HepG2 (cell line): ENCODE data around the gene SIGLEC1.

ENCODE experiments used
- LCORL ChIP-seq, 2 experiments: fragments of 450-650 bp in 1 of 2; sonication (generic) in 1 of 2; formaldehyde crosslinking in 1 of 2; IDR thresholded peaks; 2 replicates each; pipeline versions ENCODE4 v1.5.0 to v1.6.1; 2017 to 2020; ENCODE audit warnings: antibody characterized with exemption in 1 of 2, missing genetic modification reagents in 1 of 2
- SMAD3 ChIP-seq: sonication (generic); formaldehyde crosslinking; IDR thresholded peaks from 2 replicates; pipeline ENCODE4 v1.4.0; 2020; ENCODE audit warnings: missing genetic modification reagents
- TARDBP ChIP-seq: sonication (generic); formaldehyde crosslinking; IDR thresholded peaks from 2 replicates; pipeline ENCODE4 v1.8.0; 2022; ENCODE audit warnings: mild to moderate bottlenecking, missing genetic modification reagents
- ZNF780A ChIP-seq: sonication (generic); formaldehyde crosslinking; IDR thresholded peaks from 2 replicates; pipeline ENCODE4 v1.8.0; 2022; ENCODE audit warnings: mild to moderate bottlenecking, missing genetic modification reagents, moderate library complexity
- TF ChIP-seq, protein P1 (sequence below): sonication (generic); formaldehyde crosslinking; IDR thresholded peaks from 2 replicates; pipeline ENCODE4 v1.8.1; 2022; ENCODE audit warnings: low read depth, mild to moderate bottlenecking, missing genetic modification reagents
- TF ChIP-seq, protein P2 (sequence below): sonication (generic); formaldehyde crosslinking; IDR thresholded peaks from 2 replicates; pipeline ENCODE4 v1.8.0; 2022; ENCODE audit warnings: mild to moderate bottlenecking, missing genetic modification reagents

DNA sequence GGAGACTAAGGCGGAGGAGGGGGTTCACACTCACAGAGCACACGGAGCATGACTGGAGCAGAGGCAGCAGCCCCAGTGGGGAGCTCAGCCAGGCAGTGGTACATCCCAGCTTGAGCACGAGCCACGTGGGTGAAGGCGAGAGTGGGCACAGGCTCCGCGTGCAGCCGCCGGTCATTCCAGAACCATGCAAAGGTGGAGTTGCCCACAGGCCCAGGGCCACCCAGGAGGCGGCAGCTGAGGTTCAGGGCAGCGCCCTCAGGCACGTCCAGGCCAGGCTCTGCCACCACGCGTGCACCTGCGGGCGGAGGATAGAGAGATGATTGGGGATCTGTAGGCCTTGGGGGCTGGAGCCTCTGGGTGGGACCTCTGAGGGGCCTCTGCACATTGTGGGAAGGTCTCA is 21.1 kb downstream of the SIGLEC1 start:
- TF ChIP-seq ZNF780A = no peak
- TF ChIP-seq LCORL (IDR thresholded peaks at IDR 0.05) = no peak
- TF ChIP-seq LCORL (CRISPR knock-in tag; IDR thresholded peaks at IDR 0.05) = no peak
- no peak for TF ChIP-seq TARDBP (CRISPR knock-in tag)
- TF ChIP-seq, protein P1, sequence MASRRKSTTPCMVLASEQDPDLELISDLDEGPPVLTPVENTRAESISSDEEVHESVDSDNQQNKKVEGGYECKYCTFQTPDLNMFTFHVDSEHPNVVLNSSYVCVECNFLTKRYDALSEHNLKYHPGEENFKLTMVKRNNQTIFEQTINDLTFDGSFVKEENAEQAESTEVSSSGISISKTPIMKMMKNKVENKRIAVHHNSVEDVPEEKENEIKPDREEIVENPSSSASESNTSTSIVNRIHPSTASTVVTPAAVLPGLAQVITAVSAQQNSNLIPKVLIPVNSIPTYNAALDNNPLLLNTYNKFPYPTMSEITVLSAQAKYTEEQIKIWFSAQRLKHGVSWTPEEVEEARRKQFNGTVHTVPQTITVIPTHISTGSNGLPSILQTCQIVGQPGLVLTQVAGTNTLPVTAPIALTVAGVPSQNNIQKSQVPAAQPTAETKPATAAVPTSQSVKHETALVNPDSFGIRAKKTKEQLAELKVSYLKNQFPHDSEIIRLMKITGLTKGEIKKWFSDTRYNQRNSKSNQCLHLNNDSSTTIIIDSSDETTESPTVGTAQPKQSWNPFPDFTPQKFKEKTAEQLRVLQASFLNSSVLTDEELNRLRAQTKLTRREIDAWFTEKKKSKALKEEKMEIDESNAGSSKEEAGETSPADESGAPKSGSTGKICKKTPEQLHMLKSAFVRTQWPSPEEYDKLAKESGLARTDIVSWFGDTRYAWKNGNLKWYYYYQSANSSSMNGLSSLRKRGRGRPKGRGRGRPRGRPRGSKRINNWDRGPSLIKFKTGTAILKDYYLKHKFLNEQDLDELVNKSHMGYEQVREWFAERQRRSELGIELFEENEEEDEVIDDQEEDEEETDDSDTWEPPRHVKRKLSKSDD (CRISPR knock-in tag) = no peak
- TF ChIP-seq, protein P2, sequence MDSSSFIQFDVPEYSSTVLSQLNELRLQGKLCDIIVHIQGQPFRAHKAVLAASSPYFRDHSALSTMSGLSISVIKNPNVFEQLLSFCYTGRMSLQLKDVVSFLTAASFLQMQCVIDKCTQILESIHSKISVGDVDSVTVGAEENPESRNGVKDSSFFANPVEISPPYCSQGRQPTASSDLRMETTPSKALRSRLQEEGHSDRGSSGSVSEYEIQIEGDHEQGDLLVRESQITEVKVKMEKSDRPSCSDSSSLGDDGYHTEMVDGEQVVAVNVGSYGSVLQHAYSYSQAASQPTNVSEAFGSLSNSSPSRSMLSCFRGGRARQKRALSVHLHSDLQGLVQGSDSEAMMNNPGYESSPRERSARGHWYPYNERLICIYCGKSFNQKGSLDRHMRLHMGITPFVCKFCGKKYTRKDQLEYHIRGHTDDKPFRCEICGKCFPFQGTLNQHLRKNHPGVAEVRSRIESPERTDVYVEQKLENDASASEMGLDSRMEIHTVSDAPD (CRISPR knock-in tag) = no peak
- TF ChIP-seq SMAD3 (CRISPR knock-in tag) = no peak
